HepG2 (cell line): Measurements from ENCODE around the gene ANO2. TPM values are rescaled to one million over a fixed set of nuclear protein-coding genes. Genes with fewer than 3 reads are reported as not detected.

ENCODE experiments used
- ATAC-seq: fragments of 200-7000 bp; cut with Tn5 transposase; 3 replicates; pipeline ENCODE4 v1.9.1; 2020; ENCODE audit warnings: mild to moderate bottlenecking, moderate library complexity
- BruUV-seq: library from RNA; stranded (reverse); fragments of 400-500 nt; replicated peaks from 2 replicates; lab custom pipeline; 2021; lab: Mats Ljungman, UMichigan
- CTCF ChIA-PET: fragments of 300-600 bp; formaldehyde crosslinking; extraction: SDS; loops from one replicate; lab custom pipeline; 2021; ENCODE audit warnings: low total read pairs, inconsistent platforms, low intra/inter-chr PET ratio; lab: Yijun Ruan, JAX
- POLR2A ChIA-PET: fragments of 350-600 bp; sonication (Branson Sonifier 250); formaldehyde crosslinking; loops from one replicate; lab custom pipeline; 2020; ENCODE audit warnings: antibody characterized with exemption, inconsistent platforms; lab: Yijun Ruan, JAX
- DNase-seq: peaks from one replicate; pipeline ENCODE4 v3.0.0-alpha.2; 2015; ENCODE audit warnings: low spot score
- FAIRE-seq: peaks from 3 replicates; lab custom pipeline; 2011; peaks lifted over from hg19 to GRCh38; lab: Jason Lieb, UNC
- H2AFZ ChIP-seq: one replicate; pipeline ENCODE4 v1.6.1; 2011; ENCODE audit warnings: low read length, inconsistent platforms
- H3K27ac ChIP-seq: fragments of 300-600 bp; 3 replicates; pipeline ENCODE4 v1.8.0; 2011; ENCODE audit warnings: mixed run types, mild to moderate bottlenecking, mixed read lengths, low read length, inconsistent platforms; ENCODE audit not compliant: insufficient read depth; ENCODE audit errors: extremely low read length
- H3K27me3 ChIP-seq, 2 experiments: fragments of 200-600 bp in 1 of 2; 2 replicates in 1 of 2; 3 replicates in 1 of 2; pipeline versions ENCODE4 v1.6.0 to v1.8.0; 2011; ENCODE audit warnings: low read length in 2 of 2, mild to moderate bottlenecking in 2 of 2, moderate library complexity in 2 of 2, inconsistent platforms in 1 of 2; ENCODE audit not compliant: insufficient read depth in 2 of 2, control insufficient read depth in 1 of 2
- H3K36me3 ChIP-seq, 2 experiments: fragments of 200-600 bp in 1 of 2; replicated peaks in 1 of 2; 2 replicates in 1 of 2; 3 replicates in 1 of 2; pipeline versions ENCODE4 v1.5.1 to v1.8.0; 2011; ENCODE audit warnings: low read length in 2 of 2, inconsistent platforms in 1 of 2; ENCODE audit not compliant: insufficient read depth in 2 of 2, control insufficient read depth in 1 of 2
- H3K4me1 ChIP-seq: 2 replicates; pipeline ENCODE4 v1.5.1; 2012; ENCODE audit warnings: low read length, inconsistent platforms; ENCODE audit not compliant: insufficient read depth
- H3K4me2 ChIP-seq: 2 replicates; pipeline ENCODE4 v1.6.0; 2011; ENCODE audit warnings: low read depth, low read length, inconsistent platforms
- H3K4me3 ChIP-seq, 3 experiments: fragments of 200-600 bp in 1 of 3; sonication (generic), shearing (Covaris generic) in 1 of 3; replicated peaks in 1 of 3; 2 replicates each; pipeline ENCODE4 v1.5.1; 2011 to 2016; ENCODE audit warnings: low read length in 3 of 3, inconsistent platforms in 2 of 3, low read depth in 2 of 3, mild to moderate bottlenecking in 2 of 3, control low read depth in 1 of 3, mixed read lengths in 1 of 3; ENCODE audit not compliant: insufficient read depth in 1 of 3
- H3K79me2 ChIP-seq: one replicate; pipeline ENCODE4 v1.6.1; 2011; ENCODE audit warnings: low read length, inconsistent platforms; ENCODE audit not compliant: insufficient read depth
- H3K9ac ChIP-seq: 2 replicates; pipeline ENCODE4 v1.6.0; 2011; ENCODE audit warnings: mild to moderate bottlenecking, low read depth, low read length, inconsistent platforms; ENCODE audit not compliant: insufficient read depth
- H3K9me3 ChIP-seq: 2 replicates; pipeline ENCODE4 v1.5.1; 2012; ENCODE audit warnings: mild to moderate bottlenecking, low read length
- H4K20me1 ChIP-seq: 2 replicates; pipeline ENCODE4 v1.6.0; 2011; ENCODE audit warnings: inconsistent platforms, mild to moderate bottlenecking, low read length, moderate library complexity; ENCODE audit not compliant: insufficient read depth
- ELF1 ChIP-seq: sonication (generic); formaldehyde crosslinking; IDR thresholded peaks from 2 replicates; pipeline ENCODE4 v1.4.0; 2020; ENCODE audit warnings: missing genetic modification reagents
- HNRNPUL1 ChIP-seq: fragments of 200-400 bp; formaldehyde crosslinking; IDR thresholded peaks from 2 replicates; pipeline ENCODE4 v1.6.1; 2017; ENCODE audit warnings: low read depth, mild to moderate bottlenecking, low read length, moderate library complexity
- MBD4 ChIP-seq: IDR thresholded peaks from 2 replicates; pipeline ENCODE4 v1.6.1; 2012; ENCODE audit warnings: low read length, inconsistent platforms, borderline replicate concordance
- NKX3-1 ChIP-seq: sonication (generic); formaldehyde crosslinking; IDR thresholded peaks from 2 replicates; pipeline ENCODE4 v1.5.0; 2020; ENCODE audit warnings: missing genetic modification reagents
- PHF20 ChIP-seq: sonication (generic); formaldehyde crosslinking; IDR thresholded peaks from 2 replicates; pipeline ENCODE4 v1.5.0; 2020; ENCODE audit warnings: mild to moderate bottlenecking, missing genetic modification reagents
- SNAPC2 ChIP-seq: sonication (generic); formaldehyde crosslinking; IDR thresholded peaks from 2 replicates; pipeline ENCODE4 v1.8.1; 2022; ENCODE audit warnings: mild to moderate bottlenecking, missing genetic modification reagents
- ZBTB7B ChIP-seq: sonication (generic); formaldehyde crosslinking; IDR thresholded peaks from 2 replicates; pipeline ENCODE4 v1.4.0; 2020; ENCODE audit warnings: missing genetic modification reagents
- ZFP41 ChIP-seq: sonication (generic); formaldehyde crosslinking; IDR thresholded peaks from 2 replicates; pipeline ENCODE4 v1.4.0; 2020; ENCODE audit warnings: mild to moderate bottlenecking, missing genetic modification reagents, borderline replicate concordance
- ZNF343 ChIP-seq: sonication (generic); formaldehyde crosslinking; IDR thresholded peaks from 2 replicates; pipeline ENCODE4 v1.4.0; 2020; ENCODE audit warnings: mild to moderate bottlenecking, missing genetic modification reagents
- ZNF766 ChIP-seq: sonication (generic); formaldehyde crosslinking; IDR thresholded peaks from 2 replicates; pipeline ENCODE4 v1.5.0; 2020; ENCODE audit warnings: missing genetic modification reagents, borderline replicate concordance
- WGBS: methylation state at CpG from one replicate; pipeline ENCODE4 v1.1.6; 2017; ENCODE audit warnings: low lambda C conversion rate; 5-methylcytosine and 5-hydroxymethylcytosine counted together
- in situ Hi-C: cut with HindIII; loops from 2 replicates; pipeline ENCODE4 v1.10.0; 2017; ENCODE audit warnings: low pct_unique_long_range_greater_than_20kb; ENCODE audit not compliant: extremely low pct_ligation_motif_present
- intact Hi-C: fragments of 100-400 bp; cut with micrococcal nuclease; formaldehyde crosslinking; loops from one replicate; pipeline ENCODE4 v1.10.0; 2022; ENCODE audit not compliant: unreplicated experiment
- polyA plus RNA-seq, 8 experiments: library from polyadenylated mRNA; depleted of rRNA in 3 of 8; stranded (reverse) in 7 of 8; unstranded in 1 of 8; fragments of >200 nt; fragmentation: Illumina TruSeq in 4 of 8; extraction: Trizol in 4 of 8; gene quantifications; 2 replicates each; pipeline versions ENCODE4 v1.2.1 to v1.2.3, GENCODE V29; 2011 to 2016; ENCODE audit warnings: low read depth in 4 of 8, missing spikeins in 1 of 8, mixed read lengths in 1 of 8; ENCODE audit not compliant: insufficient read depth in 1 of 8
- total RNA-seq, 5 experiments: library from RNA; depleted of rRNA; stranded (reverse); fragments of >200 nt; fragmentation: Illumina TruSeq; extraction: Trizol; gene quantifications; 2 replicates each; pipeline ENCODE4 v1.2.3, GENCODE V29; 2016; ENCODE audit warnings: low read depth in 1 of 5

Gene ANO2
- total and polyA plus RNA-seq, 2 of the 13 experiments (the other 11 are each of a cell fraction or from before 2014, with no cell fraction given), result 0.18 TPM; not detected in 1

DNA sequence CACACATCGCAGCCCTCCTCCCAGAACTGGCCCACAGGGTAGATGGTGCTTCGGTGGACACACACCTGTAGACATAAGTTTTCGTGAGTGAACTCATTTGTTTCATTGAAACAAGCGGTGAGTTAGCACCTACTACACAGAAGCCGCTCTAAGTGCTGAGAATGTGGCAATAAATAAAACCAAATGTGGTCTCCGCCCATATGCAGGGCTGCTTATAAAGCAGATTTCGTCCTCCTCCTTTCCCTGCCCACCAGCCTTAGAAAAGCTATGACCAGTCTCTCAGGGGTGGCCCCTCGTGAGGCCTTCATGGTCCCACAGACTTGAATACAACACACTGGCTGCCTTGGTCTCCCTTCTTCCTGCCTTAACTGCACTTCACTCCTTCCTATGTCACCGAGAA, 31.1 kb upstream of the ANO2 start:
- POLR2A ChIA-PET, result no interaction called here
- no peak overlapping the region for H3K9ac ChIP-seq
- peaks cover 2 to 17% of the 10 kb centered on the region in 2 experiments; a peak in 3 of 5 replicates for H3K27me3 ChIP-seq
- no peak overlapping the region for H3K4me2 ChIP-seq
- WGBS, result 31% methylated on average over 7 of the region's 9 CpGs
- CTCF ChIA-PET, result no interaction called here
- no peak overlapping the region for H3K27ac ChIP-seq
- intact Hi-C loops (no loop called here), in situ Hi-C loops (no loop called here)
- H2AFZ ChIP-seq, result no peak overlapping the region
- no peaks in the 10 kb centered on the region for H3K36me3 ChIP-seq
- ATAC-seq (no peak), FAIRE-seq (no peak), DNase-seq (no peak)
- H3K9me3 ChIP-seq, result no peaks in the 10 kb centered on the region
- no TSS peak for BruUV-seq
- no peak overlapping the region for H3K4me3 ChIP-seq
- TF ChIP-seq ZFP41 (CRISPR knock-in tag), result no peak
- TF ChIP-seq HNRNPUL1, result no peak
- H4K20me1 ChIP-seq, result no peaks in the 10 kb centered on the region
- H3K79me2 ChIP-seq, result no peaks in the 10 kb centered on the region
- H3K4me1 ChIP-seq, result no peaks in the 10 kb centered on the region

GRCh38 chr12:5973461-5974115, 28.5 kb upstream of the ANO2 start:
- WGBS, result 41% methylated on average over 6 of the region's 8 CpGs
- Histone ChIP-seq H3K79me2 (no peaks in the 10 kb centered on the region), H3K36me3 (no peaks in the 10 kb centered on the region), H2AFZ (no peak overlapping the region), H3K9ac (no peak overlapping the region), H3K4me2 (no peak overlapping the region), H3K9me3 (no peaks in the 10 kb centered on the region), H4K20me1 (no peaks in the 10 kb centered on the region), H3K4me3 (no peak overlapping the region), H3K4me1 (no peaks in the 10 kb centered on the region), H3K27ac (no peak overlapping the region), H3K27me3 (peaks cover 2 to 17% of the 10 kb centered on the region in 2 experiments; a peak in 3 of 5 replicates)
- ATAC-seq, result no peak
- POLR2A ChIA-PET, result no interaction called here
- intact Hi-C loops, result no loop called here
- CTCF ChIA-PET, result no interaction called here
- no peak for TF ChIP-seq ZNF766 (CRISPR knock-in tag)
- no peak for TF ChIP-seq PHF20 (CRISPR knock-in tag)
- no peak for TF ChIP-seq ZBTB7B (CRISPR knock-in tag)
- TF ChIP-seq MBD4, result no peak
- TF ChIP-seq ZNF343 (CRISPR knock-in tag), result no peak
- TF ChIP-seq SNAPC2, result no peak
- no peak for TF ChIP-seq ELF1 (CRISPR knock-in tag)
- no peak for TF ChIP-seq NKX3-1
- BruUV-seq, result no TSS peak
- in situ Hi-C loops, result no loop called here
- FAIRE-seq, result no peak
- no peak for DNase-seq
